Measurements from ENCODE around the gene ABCC8. TPM values are rescaled to one million over a fixed set of nuclear protein-coding genes. Genes with fewer than 3 reads are reported as not detected.

Gene ABCC8
- total and polyA plus RNA-seq, 9 of the 15 experiments (the other 6 are each of a cell fraction or from before 2014, with no cell fraction given) = not detected

- no peaks in the 10 kb centered on the region for H3K79me2 ChIP-seq (ENCODE audit: control insufficient read depth, insufficient read depth, low read length)
- FAIRE-seq = no peak
Observed at GRCh38 chr11:17512101-17512500, 35.5 kb upstream of the ABCC8 start.

More at GRCh38 chr11:17512101-17512500, 35.5 kb upstream of the ABCC8 start:
- no peak for TF ChIP-seq HNRNPH1 (optimal IDR thresholded peaks at IDR 0.05; ENCODE audit: low read depth, low read length)
- no peak for TF ChIP-seq REST (IDR thresholded peaks at IDR 0.05; ENCODE audit: borderline replicate concordance)
- no peak for TF ChIP-seq REST (CRISPR knock-in tag; IDR thresholded peaks at IDR 0.05; ENCODE audit: low read depth)
- no peak for TF ChIP-seq CREB1 (IDR thresholded peaks at IDR 0.05)
- TF ChIP-seq CREB1 (CRISPR knock-in tag; IDR thresholded peaks at IDR 0.05) = no peak
- TF ChIP-seq RBM25 (IDR thresholded peaks at IDR 0.05; ENCODE audit: low read depth, low read length, severe bottlenecking) = peak; percentile 89
- peak in 1 of 2 experiments; percentile 39; a peak in 1 of 4 replicates for TF ChIP-seq KDM1A (IDR thresholded peaks at IDR 0.05)
- TF ChIP-seq ZMIZ1 (IDR thresholded peaks at IDR 0.05; ENCODE audit: low read depth in 2 of 2, low read length in 2 of 2) = no peak
- TF ChIP-seq BCOR (IDR thresholded peaks at IDR 0.05) = peak; percentile 76
- peak; percentile 75 for TF ChIP-seq ZFP36 (IDR thresholded peaks at IDR 0.05; ENCODE audit: low read depth, low read length, partially characterized antibody)
- ATAC-seq (no peak), DNase-seq (ENCODE audit: extremely low read depth in 1 of 4, low spot score in 3 of 4) (no peak)
- ChIA-PET POLR2A (interaction anchor here (0.7 to 1.0 kb wide), 2 partner anchors 9 to 20 kb away, joined by 3 to 4 read pairs; no protein-coding TSS in a partner anchor), CTCF (ENCODE audit: low intra/inter-chr PET ratio) (no interaction called here)
- H3K9me3 ChIP-seq (replicated peaks; ENCODE audit: control insufficient read depth, insufficient read depth, low read depth, low read length) = no peaks in the 10 kb centered on the region
- no peak overlapping the region for H3K4me2 ChIP-seq (ENCODE audit: insufficient read depth, low read length)
- in situ Hi-C loops (cut with MboI) (no loop called here), intact Hi-C loops (cut with micrococcal nuclease) (no loop called here)
- peaks cover 13 to 46% of the 10 kb centered on the region in 2 experiments; a peak in 4 of 5 replicates for H3K27me3 ChIP-seq (ENCODE audit: control insufficient read depth in 2 of 2, insufficient read depth in 2 of 2, low read length in 2 of 2)
- no peak overlapping the region for H3K27ac ChIP-seq (ENCODE audit: extremely low read depth, low read depth, low read length)
- no TSS peak for BruUV-seq (replicated peaks)
- no peaks in the 10 kb centered on the region for H3K4me1 ChIP-seq (replicated peaks in 1 of 2; ENCODE audit: control insufficient read depth in 2 of 2, insufficient read depth in 2 of 2, low read length in 2 of 2)
- no peak overlapping the region for H3K9ac ChIP-seq (ENCODE audit: insufficient read depth in 1 of 2, low read depth in 2 of 2, low read length in 2 of 2)
- no peaks in the 10 kb centered on the region; the same call in 1 of the 2 replicates for H4K20me1 ChIP-seq (replicated peaks; ENCODE audit: control insufficient read depth, insufficient read depth, low read length)
- no peak overlapping the region for H3K4me3 ChIP-seq
- no peaks in the 10 kb centered on the region for H3K9me1 ChIP-seq (ENCODE audit: control insufficient read depth, insufficient read depth, low read length)
- H2AFZ ChIP-seq (ENCODE audit: low read depth, low read length) = no peak overlapping the region
- WGBS (ENCODE audit: insufficient coverage, low coverage, missing lambda C conversion rate) = 0% methylated on average over 2 of the region's 2 CpGs
- no peaks in the 10 kb centered on the region for H3K36me3 ChIP-seq (ENCODE audit: control insufficient read depth, insufficient read depth, low read length)
